GM18502 (cell line): ENCODE data around the gene IZUMO4.
A peak's percentile ranks its signal among the peaks of the same experiment; 100 is the strongest.

Source experiments
- ATAC-seq: cut with Tn5 transposase; IDR thresholded peaks from one replicate; pipeline ENCODE4 v1.9.1; 2021; ENCODE audit warnings: mild to moderate bottlenecking; ENCODE audit not compliant: unreplicated experiment, poor library complexity

IZUMO4 gene

GRCh38 chr19:2096480-2097202 lies at the start of gene IZUMO4:
Gene IZUMO4 (plus strand): TSS chr19:2096915. CDS start chr19:2096946, 31 bp downstream.
- peak; percentile 65 for ATAC-seq

GRCh38 chr19:2047076-2047448 lies 49.7 kb upstream of the IZUMO4 start:
- ATAC-seq, result no peak

- no peak for ATAC-seq
Measured at GRCh38 chr19:2047449-2048103, 49.1 kb upstream of the IZUMO4 start.

GRCh38 chr19:2048104-2048958 lies 48.4 kb upstream of the IZUMO4 start:
- no peak for ATAC-seq

- no peak for ATAC-seq
Measured at GRCh38 chr19:2048959-2049740, 47.6 kb upstream of the IZUMO4 start.

- no peak for ATAC-seq
Measured at GRCh38 chr19:2049741-2050348, 46.9 kb upstream of the IZUMO4 start.

- ATAC-seq, result peak; percentile 2
Measured at GRCh38 chr19:2050349-2050990, 46.2 kb upstream of the IZUMO4 start.

- ATAC-seq, result peak; percentile 52
Measured at GRCh38 chr19:2050991-2051772, 45.5 kb upstream of the IZUMO4 start, which contains the start of gene MKNK2. Gene MKNK2 (minus strand): TSS chr19:2051244. CDS start chr19:2050851, 393 bp downstream.

- no peak for ATAC-seq
Measured at GRCh38 chr19:2051773-2052704, 44.7 kb upstream of the IZUMO4 start.

GRCh38 chr19:2053601-2054389 lies 42.9 kb upstream of the IZUMO4 start:
- no peak for ATAC-seq

GRCh38 chr19:2054763-2055162 lies 42.0 kb upstream of the IZUMO4 start:
- no peak for ATAC-seq

- ATAC-seq, result no peak
Measured at GRCh38 chr19:2055931-2056836, 40.5 kb upstream of the IZUMO4 start.

GRCh38 chr19:2056837-2057192 lies 39.9 kb upstream of the IZUMO4 start:
- no peak for ATAC-seq

- no peak for ATAC-seq
Measured at GRCh38 chr19:2057484-2058469, 38.9 kb upstream of the IZUMO4 start.
